Midbrain (tissue), 1 donor: ENCODE measurements around the gene MTIF3.

Experiments used
- DNase-seq: peaks from one replicate; lab custom pipeline; 2025; lab: John Stamatoyannopoulos, UW

Gene MTIF3

DNA sequence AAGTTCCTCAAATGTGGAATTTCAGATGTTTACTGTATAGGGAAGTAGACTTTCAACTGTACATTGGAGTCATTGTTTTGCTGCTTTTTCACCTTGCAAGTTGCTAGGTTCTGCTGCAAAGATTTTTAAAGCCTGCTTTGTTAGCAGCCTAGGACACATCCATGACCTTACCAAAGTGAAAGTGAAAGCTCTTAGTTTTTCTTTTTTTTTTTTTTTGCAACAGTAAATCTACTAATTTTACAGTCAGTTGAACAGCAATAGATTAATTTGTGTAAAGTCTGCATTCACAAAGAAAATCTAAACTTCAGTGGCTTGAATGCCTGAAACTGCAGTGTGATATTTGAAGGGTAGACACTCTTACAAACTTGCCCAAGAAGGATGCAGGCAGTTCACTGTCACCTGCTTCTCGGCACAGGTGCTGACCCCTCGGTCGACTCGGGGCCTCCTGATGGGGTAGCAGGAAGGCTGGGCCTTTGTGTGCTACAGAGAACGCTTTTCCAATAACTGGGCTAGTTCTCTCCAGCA is 5.0 kb upstream of the MTIF3 start:
- DNase-seq, result no peak

DNA sequence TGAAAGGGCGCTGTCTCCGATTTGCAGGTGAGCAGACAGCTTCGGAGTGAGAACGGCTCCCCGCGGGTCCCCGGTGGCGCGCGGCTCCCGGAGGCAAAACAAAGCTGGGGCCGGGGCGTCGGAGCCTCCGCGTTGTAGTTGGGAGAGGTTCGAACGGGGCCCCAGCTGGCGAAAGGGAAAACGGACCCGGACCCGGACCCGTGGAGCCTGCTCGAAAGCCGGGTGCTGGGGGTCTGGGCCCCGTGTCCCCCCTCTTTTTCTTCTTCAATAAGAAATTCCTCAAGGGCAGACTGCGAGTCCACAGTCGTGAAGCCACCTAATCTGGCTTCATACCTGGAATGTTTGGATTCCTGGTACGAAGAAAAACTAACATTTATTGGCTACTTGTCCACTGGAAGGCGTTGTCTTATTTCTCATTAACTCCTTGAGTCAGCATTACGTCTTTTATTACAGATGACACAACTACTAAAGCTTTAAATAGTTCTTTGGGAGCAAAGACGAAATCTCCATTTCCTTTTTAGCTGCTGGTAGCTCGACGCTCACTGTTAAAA is 632 bp upstream of the MTIF3 start:
- no peak for DNase-seq

DNA sequence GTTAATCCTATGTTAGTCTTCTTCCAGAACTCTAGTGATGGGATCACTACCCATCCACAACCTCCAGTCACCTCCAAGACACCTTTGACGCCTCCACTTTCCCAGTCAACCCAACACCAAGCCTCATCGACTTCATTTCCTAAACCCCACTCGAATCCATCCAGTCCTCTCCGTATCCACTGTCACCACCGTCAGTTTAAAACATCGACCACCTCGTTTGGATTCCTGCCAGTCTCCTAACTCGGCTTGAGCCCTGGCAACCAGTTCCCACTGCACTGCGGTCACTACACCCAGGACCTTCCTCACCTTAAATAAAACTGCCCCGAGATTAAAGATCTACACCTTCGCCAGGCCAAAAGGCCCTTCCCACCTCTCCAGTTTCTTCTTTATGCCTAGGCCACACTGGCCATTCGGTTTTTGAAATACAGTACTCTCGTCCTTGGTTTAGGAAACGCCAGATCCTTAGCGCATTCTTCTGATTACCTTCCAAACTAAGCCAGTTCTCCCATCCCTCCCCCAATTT is 1.2 kb downstream of the MTIF3 start:
- DNase-seq, result no peak

DNA sequence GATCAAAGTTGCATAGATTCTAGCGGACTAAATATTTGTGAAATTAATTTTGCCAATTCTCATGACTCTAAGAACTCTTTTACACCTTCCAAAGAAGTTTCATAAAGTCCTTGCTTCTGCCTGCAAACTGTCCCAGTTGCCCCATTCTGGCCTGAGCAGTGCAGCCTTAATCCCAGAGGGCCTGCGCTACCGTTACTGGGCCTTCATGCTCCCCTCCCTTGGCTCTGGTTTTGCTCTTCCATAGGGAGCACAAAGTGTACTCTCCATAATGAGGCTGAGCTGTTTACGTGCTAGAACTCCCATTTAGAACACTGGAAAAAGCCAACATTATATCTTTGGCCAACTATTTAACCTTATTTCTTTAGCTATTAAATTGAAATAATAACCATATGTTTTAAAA is 2.1 kb downstream of the MTIF3 start:
- no peak for DNase-seq

DNA sequence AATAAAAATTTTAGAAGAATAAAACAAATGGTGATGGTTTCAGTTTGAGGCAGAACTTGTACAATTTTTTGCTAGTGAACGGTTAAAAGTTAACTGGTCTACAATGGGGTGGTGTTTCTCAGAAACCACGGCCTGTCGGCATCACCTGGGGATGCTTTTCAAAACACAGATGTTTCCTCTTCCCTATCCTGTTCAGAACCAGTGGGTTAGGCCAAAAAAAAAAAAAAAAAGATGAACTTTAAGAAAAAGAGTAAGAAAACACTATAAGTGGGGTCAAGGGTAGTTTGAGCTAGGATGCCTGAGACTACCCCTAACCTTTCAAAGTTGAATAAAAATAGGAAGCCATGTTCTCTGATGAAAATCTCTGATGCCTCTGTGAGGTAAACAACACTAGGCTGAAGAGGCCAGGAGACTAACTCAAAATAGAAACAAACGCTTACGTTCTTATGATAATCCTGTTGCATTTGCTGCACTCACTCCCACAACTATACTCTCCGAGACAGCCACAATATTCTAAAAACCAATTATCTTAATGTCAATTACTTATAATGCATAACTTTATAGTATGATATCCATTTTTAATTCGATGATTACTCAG is 3.3 kb downstream of the MTIF3 start:
- no peak for DNase-seq

DNA sequence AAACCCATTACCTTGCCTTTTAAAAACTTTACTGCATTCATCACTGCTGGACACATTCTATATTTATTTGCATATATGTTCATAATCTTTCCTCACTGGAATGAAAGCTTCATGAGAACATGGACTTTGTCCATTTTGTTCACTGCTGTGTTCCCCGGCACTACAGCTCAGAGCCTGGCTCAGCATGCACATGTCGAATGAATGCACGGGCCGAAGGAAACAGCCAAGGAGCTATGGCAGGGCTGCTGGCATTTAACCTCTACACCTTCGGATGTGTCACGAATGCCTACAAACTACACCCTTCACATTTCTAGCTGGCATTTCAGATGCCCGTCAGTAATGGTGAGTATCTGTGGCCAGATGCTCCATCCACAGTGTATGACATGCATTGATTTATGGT is 7.6 kb downstream of the MTIF3 start:
- DNase-seq, result no peak

DNA sequence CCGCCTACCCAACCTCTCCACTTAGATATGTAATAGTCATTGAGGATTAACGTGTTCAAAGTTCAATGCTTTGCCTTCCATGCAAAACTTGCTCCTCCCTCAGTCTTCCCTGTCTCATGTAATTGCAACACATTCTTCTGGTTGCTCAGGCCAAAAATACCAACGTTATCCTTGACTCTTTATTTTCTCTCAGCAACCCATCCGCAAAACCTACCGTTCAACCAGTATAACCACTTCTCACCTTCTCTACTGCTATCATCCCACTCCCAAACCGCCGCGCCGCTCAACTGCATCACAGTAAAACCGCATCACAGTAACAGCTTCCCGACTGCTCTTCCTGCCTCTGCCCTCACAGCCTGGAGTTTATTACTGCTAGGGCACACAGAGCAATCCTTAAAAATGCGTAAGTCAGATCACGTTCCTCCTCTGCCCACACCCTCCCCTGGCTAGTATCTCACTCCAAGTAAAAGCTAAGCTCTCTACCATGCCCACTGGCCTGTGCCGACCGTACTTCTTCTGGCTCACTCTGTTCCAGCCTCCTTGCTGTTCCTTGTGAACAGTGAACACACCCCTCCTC is 8.2 kb downstream of the MTIF3 start:
- no peak for DNase-seq

DNA sequence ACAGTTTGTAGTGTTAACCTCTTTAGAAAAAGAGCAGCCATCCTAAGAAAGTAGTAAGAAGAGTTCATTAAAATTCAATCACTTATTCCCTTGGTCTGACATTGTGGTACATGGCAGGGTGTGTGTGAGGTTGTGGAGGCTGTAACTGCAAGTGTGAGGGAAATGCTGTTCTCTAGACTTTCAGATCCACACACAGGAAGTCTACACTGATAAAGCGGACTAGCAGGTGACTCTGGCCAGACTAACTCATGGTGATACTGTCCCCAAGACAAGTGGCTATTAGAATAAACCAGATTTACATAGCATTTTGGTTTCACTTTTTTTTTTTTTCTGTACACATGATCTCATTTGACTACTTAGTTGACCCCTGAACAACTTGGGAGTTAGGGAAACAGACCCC is 10.0 kb downstream of the MTIF3 start:
- DNase-seq, result no peak

DNA sequence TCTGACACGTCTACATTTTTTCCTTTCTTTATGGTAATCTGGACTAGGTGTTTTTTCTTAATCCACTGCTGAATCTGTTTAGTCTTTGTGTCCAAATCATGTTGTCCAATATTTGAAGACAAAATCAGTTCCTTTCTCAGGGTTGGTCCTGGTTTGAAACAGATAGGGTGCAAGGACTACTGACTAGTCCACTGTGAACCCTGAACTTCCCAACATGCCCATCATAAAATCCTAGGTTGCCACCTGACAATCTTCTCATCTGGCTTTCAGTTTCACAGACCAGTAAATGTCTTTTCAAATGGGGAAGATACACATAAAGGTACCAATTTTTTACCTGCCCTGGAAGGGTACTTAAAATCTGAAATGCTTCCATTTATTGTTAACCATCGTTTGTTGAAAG is 13.2 kb downstream of the MTIF3 start:
- DNase-seq, result no peak

DNA sequence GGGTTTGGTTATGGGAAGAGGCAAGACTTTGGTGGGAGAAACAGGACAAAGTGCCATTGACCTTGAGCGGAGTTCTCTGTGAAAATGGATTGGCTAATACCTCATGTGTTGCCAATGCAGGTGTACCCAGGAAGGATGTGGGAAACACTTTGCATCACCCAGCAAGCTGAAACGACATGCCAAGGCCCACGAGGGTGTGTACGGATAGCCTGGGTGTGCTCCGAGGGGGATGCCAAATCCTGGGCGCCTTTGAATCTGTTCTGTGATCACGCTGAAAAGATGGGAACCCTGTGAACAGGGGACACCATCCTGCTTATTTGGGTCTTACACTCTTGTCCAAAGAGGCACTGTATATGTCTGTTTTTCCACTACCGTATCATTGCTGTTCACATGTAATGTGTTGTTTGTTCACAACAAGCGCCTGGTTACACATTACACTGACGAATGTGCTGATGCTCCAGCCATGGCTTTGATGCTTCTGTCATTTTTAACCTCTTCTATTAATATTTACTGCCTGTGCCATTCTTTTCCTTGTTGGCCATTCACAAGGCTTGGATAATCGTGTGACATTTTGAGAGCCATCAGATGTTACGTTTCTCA is 17.7 kb downstream of the MTIF3 start:
- DNase-seq, result no peak

DNA sequence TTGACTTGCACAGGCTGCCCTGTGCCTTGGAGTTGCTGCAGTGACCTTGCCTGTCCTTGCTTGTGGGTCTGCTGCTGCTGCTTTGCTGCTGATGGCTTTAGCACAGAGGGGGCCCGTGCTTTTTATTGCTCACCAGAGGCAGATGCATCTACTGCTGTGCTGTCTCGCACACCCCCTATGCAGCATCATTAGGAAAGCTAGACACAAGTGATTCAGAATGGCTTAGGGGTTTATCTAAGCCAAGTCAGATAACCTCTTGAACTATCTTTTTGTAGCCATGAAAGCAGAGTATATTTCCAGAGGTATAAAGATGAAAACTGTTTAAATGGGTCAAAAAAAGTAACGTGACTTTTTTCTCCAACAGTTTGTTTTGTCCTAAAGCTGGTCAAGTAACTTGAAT is 18.2 kb downstream of the MTIF3 start:
- DNase-seq, result no peak

DNA sequence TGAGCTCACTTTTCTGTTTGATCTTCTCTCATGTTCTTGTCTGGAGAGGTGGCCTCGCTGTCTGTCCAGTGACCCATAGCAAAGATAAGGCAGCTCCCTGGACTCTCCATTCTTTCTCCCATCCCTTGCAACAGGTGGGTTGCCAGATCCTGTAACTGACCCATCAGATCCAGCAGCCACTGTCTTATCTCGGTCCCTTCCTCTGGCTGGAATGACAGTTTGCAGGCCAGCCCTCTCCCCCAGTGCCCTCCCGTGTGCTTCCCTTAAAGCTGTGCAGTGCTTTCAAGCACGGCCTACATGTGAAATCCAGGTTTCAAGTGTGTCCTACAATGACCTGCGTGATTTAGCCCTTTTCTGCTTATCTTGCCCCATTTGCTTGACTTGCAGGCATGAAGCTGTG is 22.2 kb downstream of the MTIF3 start:
- DNase-seq, result no peak

DNA sequence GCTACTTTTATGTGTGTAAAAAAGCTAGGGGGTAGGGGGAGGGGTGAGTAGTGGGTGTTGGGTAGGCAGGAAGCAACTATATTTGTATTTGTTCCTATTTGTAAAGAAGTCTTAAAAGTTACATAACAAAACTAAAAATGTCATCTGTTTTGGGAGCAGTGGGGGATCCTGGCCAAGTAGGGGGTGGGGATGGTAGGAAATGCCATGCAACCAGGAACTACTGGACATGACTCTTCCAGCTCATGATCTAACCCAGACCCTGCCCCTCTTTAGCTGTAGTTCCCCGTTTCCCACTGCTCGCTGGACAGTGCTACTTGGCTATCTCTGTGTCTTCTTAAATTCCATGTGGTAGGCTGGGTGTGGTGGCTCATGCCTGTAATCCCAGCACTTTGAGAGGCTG is 22.7 kb downstream of the MTIF3 start:
- DNase-seq, result no peak

DNA sequence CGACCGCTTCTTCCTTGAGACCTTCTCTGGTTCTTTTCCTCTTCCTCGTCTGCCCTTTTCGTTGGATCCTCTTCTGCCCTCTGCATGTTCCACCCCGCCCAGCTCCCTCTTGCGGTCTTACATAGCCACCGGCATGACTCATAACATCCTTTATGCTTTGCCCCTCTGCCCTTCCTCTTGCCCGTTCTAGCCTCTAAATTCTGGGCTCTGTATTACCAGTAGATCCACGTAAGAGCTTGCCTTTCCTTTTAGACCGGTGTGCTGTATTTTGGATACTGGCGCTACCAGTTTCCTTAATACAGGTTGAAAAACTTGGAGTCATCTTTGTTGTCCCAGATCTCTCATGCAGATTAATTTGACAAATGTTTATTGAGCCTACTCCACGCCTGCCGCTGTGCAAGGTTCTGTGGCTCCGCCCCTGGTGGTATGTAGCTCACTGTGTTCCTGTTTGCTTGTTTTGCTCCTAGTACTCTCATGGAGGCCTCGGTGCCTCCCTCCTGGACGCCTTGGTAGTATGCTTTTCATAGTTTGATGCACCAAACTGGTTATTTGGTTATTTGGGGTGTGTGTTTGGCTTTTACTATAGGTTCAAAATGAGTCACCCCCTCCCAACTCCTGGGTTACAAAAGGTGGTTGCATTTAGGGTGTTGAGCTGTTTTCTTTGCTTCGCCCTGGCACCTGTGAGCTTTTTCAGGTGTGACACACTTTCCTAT is 24.3 kb downstream of the MTIF3 start:
- DNase-seq, result peak; percentile 22

DNA sequence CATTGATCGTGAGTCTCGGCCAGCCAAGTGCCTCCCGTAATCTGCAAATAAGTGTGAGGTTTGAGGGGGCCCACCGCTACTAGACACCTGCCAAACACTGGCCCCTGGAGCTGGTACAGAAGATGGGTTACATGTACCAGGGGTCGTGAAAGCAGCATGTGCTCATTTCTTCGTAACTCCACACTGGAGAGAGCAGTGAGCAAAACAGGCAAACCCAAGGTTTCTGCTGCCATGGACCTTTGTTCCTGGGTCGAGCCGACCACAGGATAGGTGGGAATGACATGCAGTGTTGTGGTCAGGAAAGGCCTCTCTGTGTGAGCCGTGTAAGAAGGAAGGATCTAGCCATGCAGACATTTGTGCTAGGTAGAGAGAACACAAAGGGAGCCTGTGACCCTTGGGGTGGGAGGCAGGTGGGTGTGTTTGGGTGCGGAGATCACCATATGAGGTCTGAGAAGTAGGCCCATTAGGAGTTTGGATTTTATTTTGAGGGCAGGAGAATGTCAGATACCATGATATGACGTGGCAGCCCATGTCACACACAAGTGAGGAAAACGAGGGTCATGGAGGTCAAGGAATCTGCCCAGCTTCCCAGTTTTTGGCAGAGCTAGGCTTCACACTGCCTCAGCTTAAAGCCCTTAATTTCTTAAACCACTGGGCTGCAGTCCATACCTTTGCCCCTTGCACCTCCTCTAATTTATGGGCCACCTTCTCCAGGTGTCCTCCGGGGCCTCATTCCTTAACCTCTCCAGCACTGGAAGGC is 25.0 kb downstream of the MTIF3 start:
- peak; percentile 36 for DNase-seq

DNA sequence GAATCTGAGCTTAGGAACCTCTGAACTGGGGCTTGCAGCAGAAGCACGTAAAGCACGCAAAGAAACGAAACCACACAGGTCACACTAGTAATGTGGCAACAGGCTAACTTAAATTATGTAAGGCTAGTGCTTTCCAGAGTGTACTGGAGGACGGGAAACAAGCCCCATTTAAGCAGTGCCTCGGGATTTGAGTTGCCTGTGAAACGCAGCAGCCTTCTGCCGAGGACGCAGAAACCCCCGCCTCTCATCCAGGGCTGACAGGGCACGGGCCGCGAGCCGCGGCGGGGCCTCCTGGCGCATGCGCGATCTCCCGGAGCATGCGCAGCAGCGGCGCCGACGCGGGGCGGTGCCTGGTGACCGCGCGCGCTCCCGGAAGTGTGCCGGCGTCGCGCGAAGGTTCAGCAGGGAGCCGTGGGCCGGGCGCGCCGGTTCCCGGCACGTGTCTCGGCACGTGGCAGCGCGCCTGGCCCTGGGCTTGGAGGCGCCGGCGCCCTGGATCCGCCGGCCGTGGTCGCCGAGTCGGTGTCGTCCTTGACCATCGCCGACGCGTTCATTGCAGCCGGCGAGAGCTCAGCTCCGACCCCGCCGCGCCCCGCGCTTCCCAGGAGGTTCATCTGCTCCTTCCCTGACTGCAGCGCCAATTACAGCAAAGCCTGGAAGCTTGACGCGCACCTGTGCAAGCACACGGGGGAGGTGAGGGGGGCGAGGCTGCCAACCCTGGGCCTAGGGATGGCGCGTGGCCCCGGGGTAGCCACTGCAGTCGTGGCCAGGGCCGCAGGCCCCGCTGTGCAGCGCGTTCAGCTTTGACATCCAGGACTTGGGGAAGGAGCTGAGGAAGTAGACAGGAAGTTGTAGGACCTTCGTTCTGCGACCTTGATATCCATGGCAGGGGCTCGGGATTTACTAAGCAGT is 25.9 kb downstream of the MTIF3 start, which contains the start of gene GTF3A:
TSS of gene GTF3A (plus strand) at position 374 of the 912 bp plus-strand sequence.
- DNase-seq, result peak; percentile 86

DNA sequence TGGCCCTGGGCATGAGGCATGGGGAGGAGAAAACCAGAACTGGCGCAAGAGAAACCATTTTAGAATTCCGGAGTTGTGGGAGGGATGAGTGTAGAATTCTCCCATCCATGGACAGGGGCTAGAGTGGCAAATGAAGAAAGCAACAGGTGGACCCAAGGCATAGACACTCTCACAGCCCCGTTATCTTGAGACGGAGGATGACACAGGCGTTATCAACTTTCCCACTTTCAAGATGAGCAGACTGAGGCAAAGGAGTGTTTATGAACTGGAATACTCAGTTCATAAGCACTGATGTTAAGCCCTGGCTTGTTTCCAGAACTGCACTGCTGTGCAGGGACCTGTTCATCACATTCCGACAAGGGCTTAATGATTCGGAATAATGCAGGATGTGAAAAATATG is 27.0 kb downstream of the MTIF3 start:
- no peak for DNase-seq

DNA sequence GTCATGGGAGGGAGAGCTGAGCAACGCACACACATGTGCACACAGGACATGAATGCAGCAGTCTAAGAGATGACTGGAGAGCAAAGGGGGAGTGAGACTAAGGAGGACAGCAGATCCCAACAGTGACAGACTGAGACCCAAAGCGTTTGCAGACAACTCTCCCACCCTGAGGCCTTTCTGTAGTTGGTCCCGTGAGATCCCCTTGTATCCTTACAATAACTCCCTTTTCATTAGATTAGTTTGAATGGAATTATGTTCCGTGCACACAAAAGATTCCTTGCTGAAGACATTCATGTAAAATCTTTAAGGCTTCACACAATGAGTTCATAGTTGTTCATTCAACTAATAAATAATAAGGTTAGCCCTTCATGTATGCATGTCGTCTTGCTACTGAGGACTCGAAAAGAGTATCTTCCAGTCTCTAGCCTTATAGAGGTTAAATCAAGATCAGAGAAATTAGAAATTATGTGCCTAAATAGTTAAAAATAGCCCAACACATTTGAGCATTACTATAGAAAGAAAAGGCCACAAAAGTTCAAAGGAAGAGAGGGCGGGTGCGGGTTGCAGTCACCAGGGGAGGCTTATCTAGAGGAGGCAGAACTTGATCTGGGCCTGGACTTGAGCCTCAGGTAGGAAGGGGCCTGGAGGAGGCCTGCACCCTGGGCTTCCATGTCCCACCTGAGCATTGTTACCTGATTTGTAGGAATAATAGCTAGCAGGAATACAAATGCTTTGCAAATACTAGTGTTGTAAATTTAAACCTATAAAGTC is 29.1 kb downstream of the MTIF3 start:
- DNase-seq, result no peak

DNA sequence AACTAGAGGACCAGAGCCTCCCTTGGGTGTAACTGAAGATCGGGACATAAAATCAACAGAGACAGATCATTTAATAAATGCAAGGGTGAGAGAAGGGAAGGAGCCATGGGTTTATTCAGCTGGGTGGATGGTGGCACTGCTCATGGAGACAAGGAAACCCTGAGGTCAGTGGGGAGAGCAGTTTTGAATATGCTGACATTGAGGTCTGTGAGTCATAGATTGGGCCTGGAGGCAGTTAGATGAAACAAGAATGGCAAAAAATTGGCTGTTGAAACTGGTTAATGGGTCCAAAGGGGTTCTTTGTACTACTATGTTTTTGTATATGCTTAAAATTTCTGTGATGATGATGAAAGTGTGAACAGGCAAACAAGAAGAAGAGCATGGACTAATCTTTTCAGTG is 31.0 kb downstream of the MTIF3 start:
- no peak for DNase-seq

DNA sequence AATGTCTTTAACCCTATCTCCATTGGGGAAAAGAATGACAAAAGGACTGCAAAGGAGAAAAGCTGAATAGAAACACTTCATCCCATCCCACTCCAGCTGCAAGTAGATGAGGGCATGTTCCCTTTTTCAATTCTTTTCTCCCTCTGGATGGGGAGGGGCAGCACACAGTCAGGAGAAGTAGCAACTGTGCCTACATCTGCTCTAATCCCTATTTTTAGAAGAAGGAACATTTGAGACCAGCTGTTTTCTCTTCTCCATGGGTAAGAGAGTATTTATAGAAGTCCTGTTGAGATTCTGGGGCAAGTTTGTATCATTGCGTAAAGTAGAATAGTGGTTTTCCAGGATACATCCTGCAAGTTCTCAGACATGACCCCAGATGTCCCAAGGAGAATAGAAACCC is 35.2 kb downstream of the MTIF3 start:
- DNase-seq, result peak; percentile 5
